ENCODE results near the gene TMEM129. TPM values are rescaled to one million over a fixed set of nuclear protein-coding genes. Genes with fewer than 3 reads are reported as not detected.

Gene TMEM129
- total RNA-seq, 4 donors from 2014 or later: 50.4 to 77.2 (median 57.6) TPM

DNA sequence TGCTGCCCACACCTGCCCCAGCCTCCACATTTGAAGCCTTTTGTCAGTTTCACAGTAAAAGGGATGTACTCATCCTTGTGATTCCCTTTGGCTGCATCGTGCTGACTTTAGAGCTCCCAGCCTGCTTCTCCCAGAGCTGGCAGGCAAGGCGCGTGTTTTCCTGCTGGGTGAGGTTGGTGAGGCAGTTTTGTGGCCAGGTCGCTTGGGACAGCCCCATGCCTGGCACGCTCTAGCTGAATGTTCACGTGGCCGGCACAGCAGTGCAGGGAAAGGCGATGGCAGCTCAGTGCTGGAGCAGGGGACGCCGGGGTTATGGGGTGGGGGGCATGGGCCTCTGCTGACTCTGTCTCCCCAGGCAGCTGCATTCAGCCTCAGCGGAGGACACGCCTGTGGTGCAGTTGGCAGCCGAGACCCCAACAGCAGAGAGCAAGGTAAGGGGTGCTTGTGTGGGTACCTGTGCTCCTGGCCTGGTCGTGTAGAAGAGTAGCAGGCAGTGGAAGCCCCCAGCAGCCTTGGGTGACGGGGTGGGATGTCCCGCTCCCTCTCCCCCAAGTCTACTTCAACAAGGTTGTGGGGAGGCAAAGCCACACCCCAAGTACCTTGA, 9.5 kb upstream of the TMEM129 start:
- DNase-seq (ENCODE audit: low spot score in 2 of 2): no peak

DNA sequence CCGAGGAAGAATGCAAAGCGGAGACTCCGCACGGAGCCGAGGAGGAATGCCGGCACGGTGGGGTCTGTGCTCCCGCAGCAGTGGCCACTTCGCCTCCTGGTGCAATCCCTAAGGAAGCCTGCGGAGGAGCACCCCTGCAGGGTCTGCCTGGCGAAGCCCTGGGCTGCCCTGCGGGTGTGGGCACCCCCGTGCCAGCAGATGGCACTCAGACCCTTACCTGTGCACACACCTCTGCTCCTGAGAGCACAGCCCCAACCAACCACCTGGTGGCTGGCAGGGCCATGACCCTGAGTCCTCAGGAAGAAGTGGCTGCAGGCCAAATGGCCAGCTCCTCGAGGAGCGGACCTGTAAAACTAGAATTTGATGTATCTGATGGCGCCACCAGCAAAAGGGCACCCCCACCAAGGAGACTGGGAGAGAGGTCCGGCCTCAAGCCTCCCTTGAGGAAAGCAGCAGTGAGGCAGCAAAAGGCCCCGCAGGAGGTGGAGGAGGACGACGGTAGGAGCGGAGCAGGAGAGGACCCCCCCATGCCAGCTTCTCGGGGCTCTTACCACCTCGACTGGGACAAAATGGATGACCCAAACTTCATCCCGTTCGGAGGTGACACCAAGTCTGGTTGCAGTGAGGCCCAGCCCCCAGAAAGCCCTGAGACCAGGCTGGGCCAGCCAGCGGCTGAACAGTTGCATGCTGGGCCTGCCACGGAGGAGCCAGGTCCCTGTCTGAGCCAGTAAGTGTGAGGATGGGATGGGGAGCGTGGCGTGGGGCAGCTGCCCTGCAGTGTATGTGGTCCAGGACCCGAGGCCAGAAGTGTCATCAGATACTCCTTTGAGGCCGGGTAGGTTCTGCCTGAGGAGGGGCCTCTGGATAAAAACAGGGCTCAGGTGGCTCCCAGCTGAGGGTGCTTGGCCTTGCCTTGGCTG, 7.2 kb upstream of the TMEM129 start:
- H3K36me3 ChIP-seq: peaks cover 8% of the 10 kb centered on the region
- H3K4me3 ChIP-seq: peak overlapping the region; percentile 13
- H3K27ac ChIP-seq: peak overlapping the region; percentile 63
- H3K4me1 ChIP-seq: peaks cover 30% of the 10 kb centered on the region
- WGBS: 85% methylated on average over 30 of the region's 31 CpGs
- no peaks in the 10 kb centered on the region for H3K27me3 ChIP-seq
- TF ChIP-seq POLR2AphosphoS5 (IDR thresholded peaks at IDR 0.05): no peak
- TF ChIP-seq EP300 (IDR thresholded peaks at IDR 0.05): no peak
- TF ChIP-seq, protein P1, sequence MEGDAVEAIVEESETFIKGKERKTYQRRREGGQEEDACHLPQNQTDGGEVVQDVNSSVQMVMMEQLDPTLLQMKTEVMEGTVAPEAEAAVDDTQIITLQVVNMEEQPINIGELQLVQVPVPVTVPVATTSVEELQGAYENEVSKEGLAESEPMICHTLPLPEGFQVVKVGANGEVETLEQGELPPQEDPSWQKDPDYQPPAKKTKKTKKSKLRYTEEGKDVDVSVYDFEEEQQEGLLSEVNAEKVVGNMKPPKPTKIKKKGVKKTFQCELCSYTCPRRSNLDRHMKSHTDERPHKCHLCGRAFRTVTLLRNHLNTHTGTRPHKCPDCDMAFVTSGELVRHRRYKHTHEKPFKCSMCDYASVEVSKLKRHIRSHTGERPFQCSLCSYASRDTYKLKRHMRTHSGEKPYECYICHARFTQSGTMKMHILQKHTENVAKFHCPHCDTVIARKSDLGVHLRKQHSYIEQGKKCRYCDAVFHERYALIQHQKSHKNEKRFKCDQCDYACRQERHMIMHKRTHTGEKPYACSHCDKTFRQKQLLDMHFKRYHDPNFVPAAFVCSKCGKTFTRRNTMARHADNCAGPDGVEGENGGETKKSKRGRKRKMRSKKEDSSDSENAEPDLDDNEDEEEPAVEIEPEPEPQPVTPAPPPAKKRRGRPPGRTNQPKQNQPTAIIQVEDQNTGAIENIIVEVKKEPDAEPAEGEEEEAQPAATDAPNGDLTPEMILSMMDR (IDR thresholded peaks at IDR 0.05): no peak
- TF ChIP-seq POLR2A (IDR thresholded peaks at IDR 0.05): no peak
- DNase-seq (ENCODE audit: low spot score in 2 of 2): peak in 1 of 2 donors; percentile 57
- no peaks in the 10 kb centered on the region for H3K9me3 ChIP-seq

More for the DNA sequence above, 9.5 kb upstream of the TMEM129 start:
- Histone ChIP-seq H3K27ac (no peak overlapping the region), H3K9me3 (no peaks in the 10 kb centered on the region), H3K36me3 (peaks cover 17% of the 10 kb centered on the region), H3K27me3 (no peaks in the 10 kb centered on the region), H3K4me3 (no peak overlapping the region), H3K4me1 (peaks cover 30% of the 10 kb centered on the region)
- TF ChIP-seq EP300 (IDR thresholded peaks at IDR 0.05): no peak
- TF ChIP-seq POLR2A (IDR thresholded peaks at IDR 0.05): no peak
- TF ChIP-seq POLR2AphosphoS5 (IDR thresholded peaks at IDR 0.05): no peak
- TF ChIP-seq, protein P1 (IDR thresholded peaks at IDR 0.05): no peak
- 96% methylated on average over 7 of the region's 16 CpGs for WGBS

DNA sequence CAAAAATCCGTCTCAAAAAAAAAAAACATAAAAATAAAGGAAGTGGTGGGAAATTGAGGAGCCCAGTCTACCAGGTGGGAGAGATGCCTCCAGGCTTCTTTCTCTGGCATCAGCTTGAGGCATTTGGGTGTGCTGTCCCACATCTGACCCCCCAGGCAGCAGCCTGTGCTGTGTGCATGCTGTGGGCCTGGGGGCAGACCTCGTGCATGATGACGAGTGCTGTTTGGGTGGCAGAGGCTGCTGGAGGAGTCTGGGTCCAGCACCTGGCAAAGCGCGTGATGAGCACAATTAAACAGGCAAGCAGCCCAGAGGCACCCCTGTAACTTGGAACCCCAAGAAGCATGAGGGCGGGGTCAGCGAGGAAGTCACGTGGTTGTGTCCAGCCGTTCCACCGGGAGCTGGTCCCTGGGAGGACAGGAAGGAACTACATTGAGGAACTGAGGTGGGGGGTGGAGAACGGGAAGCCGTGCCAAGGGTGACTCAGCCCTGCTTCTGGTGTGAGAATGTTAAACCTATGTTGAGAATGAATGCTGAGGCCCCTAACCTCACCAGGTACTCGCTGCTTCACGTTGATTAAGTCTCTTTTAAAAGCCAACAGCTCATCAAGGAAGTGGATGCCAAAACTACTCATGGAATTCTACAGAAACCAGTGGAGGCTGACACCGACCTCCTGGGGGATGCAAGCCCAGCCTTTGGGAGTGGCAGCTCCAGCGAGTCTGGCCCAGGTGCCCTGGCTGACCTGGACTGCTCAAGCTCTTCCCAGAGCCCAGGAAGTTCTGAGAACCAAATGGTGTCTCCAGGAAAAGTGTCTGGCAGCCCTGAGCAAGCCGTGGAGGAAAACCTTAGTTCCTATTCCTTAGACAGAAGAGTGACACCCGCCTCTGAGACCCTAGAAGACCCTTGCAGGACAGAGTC, 6.3 kb upstream of the TMEM129 start:
- Histone ChIP-seq H3K4me3 (peak overlapping the region; percentile 13), H3K36me3 (peaks cover 8% of the 10 kb centered on the region), H3K27ac (peak overlapping the region; percentile 63), H3K27me3 (no peaks in the 10 kb centered on the region), H3K9me3 (no peaks in the 10 kb centered on the region), H3K4me1 (peaks cover 37% of the 10 kb centered on the region)
- DNase-seq (ENCODE audit: low spot score in 2 of 2): peak in 1 of 2 donors; percentile 78
- TF ChIP-seq, protein P1 (IDR thresholded peaks at IDR 0.05): no peak
- no peak for TF ChIP-seq POLR2AphosphoS5 (IDR thresholded peaks at IDR 0.05)
- no peak for TF ChIP-seq POLR2A (IDR thresholded peaks at IDR 0.05)
- no peak for TF ChIP-seq EP300 (IDR thresholded peaks at IDR 0.05)
- 31% methylated on average over 7 of the region's 18 CpGs for WGBS

DNA sequence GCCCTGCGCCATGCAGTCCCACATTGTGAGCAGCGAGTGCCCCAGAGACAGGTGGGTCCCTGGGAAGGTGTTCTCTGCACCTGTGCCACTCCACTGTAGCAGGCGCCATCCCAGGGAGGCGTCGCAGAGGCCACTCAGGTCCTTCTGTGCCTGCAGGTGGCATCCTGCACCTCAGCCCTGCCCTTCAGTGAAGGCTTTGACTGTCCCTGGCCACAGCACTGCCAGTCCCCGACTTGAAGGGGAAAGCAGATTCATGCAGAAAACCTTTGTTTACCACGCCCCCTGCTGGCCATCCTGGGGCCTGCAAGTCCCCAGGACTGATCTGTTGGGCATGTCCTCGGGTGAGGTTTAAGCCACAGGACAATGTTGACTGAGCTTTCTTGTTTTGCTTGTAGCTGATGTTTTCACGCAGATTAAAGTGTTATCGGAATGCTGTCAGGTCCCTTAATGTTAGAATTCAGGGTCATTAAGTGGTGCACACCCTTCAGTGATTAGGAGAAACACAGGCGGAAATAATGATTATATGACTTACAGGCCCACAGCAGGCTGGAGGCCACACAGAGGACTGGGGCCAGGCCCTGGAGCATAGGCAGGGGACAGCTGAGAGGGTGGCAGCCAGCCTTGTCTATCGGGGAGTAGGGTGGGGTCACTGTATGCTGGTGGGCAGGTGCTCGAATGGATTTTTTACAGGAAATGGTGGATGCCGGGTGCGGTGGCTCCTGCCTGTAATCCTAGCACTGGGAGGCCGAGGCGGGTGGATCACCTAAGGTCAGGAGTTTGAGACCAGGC, 5.2 kb upstream of the TMEM129 start:
- 57% methylated on average over 10 of the region's 17 CpGs for WGBS
- DNase-seq (ENCODE audit: low spot score in 2 of 2): peak; percentile 93
- Histone ChIP-seq H3K27ac (peak overlapping the region; percentile 63), H3K4me3 (no peak overlapping the region), H3K36me3 (peaks cover 6% of the 10 kb centered on the region), H3K9me3 (no peaks in the 10 kb centered on the region), H3K4me1 (peaks cover 47% of the 10 kb centered on the region), H3K27me3 (no peaks in the 10 kb centered on the region)
- TF ChIP-seq POLR2AphosphoS5 (IDR thresholded peaks at IDR 0.05): no peak
- TF ChIP-seq, protein P1 (IDR thresholded peaks at IDR 0.05): peak; percentile 95 to 97
